Jurkat, Clone E6-1 (cell line): ENCODE measurements around the gene AGAP1.
"Not testable (repeated sequence)": the region's sequence is repeated elsewhere in the genome, so short reads cannot be mapped to it uniquely, and the experiment has no call there.

Experiments used
- DNase-seq: peaks from one replicate; pipeline ENCODE4 v3.0.0-alpha.2; 2011; ENCODE audit warnings: low read depth, low spot score
- H3K4me3 ChIP-seq: 2 replicates; pipeline ENCODE4 v1.5.1; 2011; ENCODE audit warnings: mild to moderate bottlenecking, low read length, control low read depth, moderate library complexity

AGAP1 gene

DNA sequence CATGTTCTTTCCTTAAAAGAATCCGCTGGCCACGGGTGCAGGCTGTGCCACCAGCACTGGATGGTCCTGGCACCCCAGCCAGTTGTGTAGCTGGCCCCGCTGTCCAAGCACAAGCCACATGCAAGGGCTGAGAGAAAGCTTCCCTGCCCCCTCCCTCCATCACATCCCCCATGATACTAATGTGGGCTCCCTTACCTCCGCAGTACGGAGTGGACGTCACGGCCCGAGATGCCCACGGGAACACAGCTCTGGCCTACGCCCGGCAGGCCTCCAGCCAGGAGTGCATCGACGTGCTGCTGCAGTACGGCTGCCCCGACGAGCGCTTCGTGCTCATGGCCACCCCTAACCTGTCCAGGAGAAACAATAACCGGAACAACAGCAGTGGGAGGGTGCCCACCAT lies 629.9 kb downstream of the AGAP1 start:
- no peak for DNase-seq
- H3K4me3 ChIP-seq: no peak overlapping the region

- no peak overlapping the region for H3K4me3 ChIP-seq
- no peak for DNase-seq
Observed at GRCh38 chr2:236124182-236124893, 630.5 kb downstream of the AGAP1 start.

- no peak overlapping the region for H3K4me3 ChIP-seq
- DNase-seq: no peak
Observed at GRCh38 chr2:236125541-236125940, 631.7 kb downstream of the AGAP1 start.

GRCh38 chr2:236127010-236127409 lies 633.2 kb downstream of the AGAP1 start:
- no peak overlapping the region for H3K4me3 ChIP-seq
- DNase-seq: no peak

DNA sequence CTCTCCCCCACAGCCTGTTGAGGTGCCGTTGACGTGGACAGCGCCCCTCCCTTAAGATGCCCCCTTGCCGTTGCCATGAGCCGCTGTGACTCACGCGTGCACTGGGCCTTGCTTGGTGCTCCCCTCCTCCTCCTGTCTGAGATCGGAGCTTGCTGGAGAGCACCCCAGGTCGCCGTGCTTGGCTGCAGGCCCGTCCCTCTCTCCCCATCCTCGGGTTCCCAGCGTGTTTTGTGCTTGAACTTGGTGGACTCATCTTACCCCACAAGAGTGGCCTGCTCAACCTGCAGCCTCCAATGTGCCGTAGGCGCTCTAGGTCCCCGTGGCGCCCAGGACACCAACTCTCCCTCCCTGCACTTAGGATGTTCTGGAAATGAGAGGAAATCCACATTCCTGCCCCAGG lies 634.5 kb downstream of the AGAP1 start:
- no peak for DNase-seq

GRCh38 chr2:236129935-236130334 lies 636.1 kb downstream of the AGAP1 start:
- no peak for DNase-seq
- no peak overlapping the region for H3K4me3 ChIP-seq

More for the DNA sequence above, 634.5 kb downstream of the AGAP1 start:
- H3K4me3 ChIP-seq: no peak overlapping the region

DNA sequence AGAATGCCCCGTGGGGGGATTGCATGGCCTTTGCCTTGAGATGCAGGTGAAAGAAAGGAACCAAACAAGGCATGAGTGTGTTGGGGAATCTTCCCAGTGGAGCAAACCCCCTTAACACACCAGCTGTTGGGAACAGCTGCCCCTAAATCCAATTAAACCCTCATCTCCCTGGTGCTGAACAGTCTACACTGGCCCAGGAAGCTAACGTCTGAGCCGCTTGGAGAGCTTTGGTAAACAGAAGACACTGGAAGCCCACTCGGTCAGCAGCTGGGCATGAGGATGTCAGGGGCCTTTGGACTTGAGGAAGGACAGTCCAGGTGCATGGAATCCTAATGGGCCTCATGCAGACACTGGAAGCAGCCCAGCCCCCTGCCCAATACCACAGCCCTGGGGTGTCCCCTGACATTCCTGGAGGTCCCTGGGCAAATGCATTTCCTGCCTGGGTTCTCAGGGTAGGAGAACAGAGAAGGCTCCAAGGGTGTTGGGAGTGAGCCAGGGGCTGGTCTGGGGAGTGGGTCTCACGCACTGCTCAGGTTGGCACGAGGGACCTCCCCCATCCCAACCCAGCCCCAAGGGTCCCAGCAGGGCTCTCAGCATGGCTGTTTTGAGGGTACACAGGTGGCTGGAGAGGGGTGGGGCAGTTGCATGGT lies 636.6 kb downstream of the AGAP1 start:
- DNase-seq: no peak
- H3K4me3 ChIP-seq: no peak overlapping the region

GRCh38 chr2:236131073-236131692 lies 637.3 kb downstream of the AGAP1 start:
- no peak for DNase-seq
- no peak overlapping the region for H3K4me3 ChIP-seq

DNA sequence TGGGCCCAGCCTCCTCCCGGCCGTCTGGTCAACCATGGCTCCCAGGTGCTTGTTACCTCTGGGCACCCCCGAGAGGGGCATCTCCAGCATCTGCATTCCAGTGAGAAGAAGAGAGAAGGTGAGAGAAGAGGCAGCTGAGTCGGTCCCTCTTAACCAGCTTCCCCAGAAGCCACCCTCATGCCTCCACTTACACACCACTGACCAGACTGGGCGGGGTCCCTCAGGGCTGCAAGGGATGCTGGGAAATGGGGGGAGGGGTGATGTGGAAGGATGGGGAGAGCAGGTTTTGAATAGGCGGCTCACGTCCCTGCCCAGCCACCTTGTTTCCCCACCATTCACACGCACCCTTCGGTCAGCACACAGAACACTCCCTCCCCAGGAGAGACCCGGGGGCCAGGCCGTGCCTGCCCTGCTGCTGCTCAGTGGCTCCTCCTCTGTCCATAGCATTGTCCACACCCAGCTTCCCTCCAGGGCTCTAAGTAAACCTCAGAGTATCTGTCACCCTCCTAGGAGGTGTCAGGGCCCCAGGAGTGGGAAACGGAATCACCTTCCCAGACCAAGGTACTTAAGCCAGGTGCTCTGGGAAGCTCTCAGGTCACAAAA lies 639.7 kb downstream of the AGAP1 start:
- no peak for DNase-seq
- H3K4me3 ChIP-seq: no peak overlapping the region

DNA sequence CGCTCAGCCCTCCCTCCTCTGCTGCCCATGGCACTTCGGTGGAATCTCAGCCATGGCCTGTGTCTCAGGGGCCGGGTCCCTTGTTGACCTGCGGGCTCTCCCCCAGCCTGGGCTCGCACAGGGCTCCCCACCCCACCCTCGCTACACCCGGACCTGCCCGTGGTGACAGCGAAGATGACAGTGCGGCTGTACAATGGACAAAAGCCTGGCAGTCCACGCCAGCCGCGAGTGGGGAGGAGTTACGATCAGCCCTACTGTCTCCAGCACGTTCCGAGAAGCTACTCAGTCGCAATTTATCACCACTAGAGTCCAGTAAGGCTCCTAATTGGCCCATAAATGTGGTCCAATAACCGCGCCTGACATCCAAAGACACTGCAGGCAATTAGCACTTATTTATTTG lies 642.7 kb downstream of the AGAP1 start:
- no peak for DNase-seq
- no peak overlapping the region for H3K4me3 ChIP-seq

DNA sequence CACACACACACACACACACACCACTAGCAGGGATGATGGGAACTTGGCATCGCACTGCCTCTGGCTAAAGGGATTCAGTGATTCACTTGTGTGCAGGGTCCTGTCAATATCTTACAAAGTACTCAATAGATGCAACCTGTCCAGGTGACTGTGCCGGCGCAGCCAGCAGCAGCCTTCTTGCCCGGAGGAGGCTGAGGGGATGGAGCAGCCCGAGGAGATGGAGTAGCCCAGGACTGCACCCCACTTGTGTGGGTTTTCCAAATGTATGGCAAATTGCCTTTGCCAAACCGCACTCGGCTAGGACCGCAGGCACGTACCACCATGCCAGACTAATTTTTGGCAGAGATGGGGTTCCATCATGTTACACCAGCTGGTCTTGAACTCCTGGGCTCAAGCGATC lies 643.2 kb downstream of the AGAP1 start:
- DNase-seq: no peak
- no peak overlapping the region for H3K4me3 ChIP-seq

- not testable (repeated sequence) for H3K4me3 ChIP-seq, DNase-seq
Observed at GRCh38 chr2:236141616-236142015, 647.8 kb downstream of the AGAP1 start.

DNA sequence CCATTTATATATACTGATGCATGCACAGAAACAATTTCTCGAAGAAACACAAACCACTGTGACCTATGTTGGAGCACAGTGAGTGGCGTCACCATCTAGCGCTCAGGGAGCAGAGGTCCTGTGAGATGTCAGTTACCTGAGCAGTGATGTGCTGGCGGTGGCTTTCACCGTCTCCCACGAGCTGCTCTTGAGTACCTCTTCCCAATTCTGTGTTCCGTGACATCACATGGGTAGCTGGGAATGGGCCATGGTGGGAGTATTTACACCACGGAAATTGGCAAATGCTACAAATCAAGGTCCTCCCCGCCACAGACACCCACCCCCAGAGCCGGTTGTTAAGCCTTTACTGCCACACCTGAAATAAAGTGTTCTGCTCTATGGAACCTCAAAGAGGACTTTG lies 650.0 kb downstream of the AGAP1 start:
- no peak for DNase-seq
- H3K4me3 ChIP-seq: no peak overlapping the region

GRCh38 chr2:236146436-236146835 lies 652.6 kb downstream of the AGAP1 start:
- no peak for DNase-seq
- H3K4me3 ChIP-seq: no peak overlapping the region

DNA sequence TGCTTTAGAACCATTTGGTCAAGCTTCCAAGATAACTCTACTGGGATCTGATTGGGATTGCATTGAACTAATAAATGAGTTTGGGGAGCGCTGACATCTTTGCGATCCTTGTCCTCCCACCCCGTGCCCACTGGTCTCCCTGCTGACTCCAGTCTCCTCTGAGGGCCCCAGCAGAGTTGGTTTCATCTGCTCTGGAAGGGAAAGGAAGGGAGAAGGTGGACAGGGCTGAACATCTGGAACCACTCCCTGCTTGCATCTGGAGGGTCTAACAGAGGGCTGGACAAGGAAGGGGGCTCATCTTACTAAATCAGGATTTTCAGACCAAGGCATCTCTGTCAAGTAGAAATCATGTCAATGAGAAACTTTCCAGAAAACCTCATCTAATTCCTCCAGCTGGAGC lies 661.6 kb downstream of the AGAP1 start:
- no peak for DNase-seq
- H3K4me3 ChIP-seq: no peak overlapping the region

DNA sequence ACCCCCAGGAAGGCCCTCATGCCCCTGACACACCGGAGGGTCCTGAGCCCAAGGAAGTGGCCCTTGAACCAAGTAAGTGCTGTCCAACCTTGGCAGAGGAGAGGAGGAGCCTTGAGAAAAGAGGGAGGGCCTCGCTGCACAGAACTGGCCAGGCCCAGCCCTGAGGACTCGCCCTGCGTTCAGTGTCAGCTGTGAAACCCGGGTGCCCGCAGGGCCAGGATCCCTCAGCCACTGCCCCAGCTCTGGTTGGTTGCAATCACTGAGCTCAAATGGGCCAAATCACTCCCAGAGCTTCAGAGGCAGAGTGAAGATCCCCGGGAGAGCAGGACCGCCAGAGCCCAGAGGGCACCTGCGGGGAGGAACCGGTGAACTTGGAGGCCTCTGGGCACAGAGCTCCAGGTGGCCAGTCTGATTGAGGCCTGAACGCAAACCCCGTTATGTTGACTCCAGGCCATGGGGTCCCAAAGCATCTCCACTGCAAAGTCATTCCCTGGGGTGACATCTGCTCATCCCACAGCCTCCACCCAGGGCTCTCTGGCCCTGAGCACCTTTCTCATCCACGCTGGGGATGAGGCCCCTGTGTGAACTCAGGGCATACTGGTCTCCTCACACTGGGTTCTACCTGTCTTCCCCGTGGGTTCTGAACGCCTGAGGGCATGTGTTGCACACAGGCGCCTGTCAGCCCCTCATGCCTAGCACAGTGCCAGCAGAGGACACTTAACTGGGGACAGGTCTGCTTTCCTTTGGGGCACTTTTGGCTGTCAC lies 662.4 kb downstream of the AGAP1 start:
- DNase-seq: no peak
- H3K4me3 ChIP-seq: no peak overlapping the region

GRCh38 chr2:236156860-236157194 lies 663.0 kb downstream of the AGAP1 start:
- no peak for DNase-seq
- H3K4me3 ChIP-seq: no peak overlapping the region

- no peak for DNase-seq
- H3K4me3 ChIP-seq: no peak overlapping the region
Observed at GRCh38 chr2:236157366-236157765, 663.5 kb downstream of the AGAP1 start.

DNA sequence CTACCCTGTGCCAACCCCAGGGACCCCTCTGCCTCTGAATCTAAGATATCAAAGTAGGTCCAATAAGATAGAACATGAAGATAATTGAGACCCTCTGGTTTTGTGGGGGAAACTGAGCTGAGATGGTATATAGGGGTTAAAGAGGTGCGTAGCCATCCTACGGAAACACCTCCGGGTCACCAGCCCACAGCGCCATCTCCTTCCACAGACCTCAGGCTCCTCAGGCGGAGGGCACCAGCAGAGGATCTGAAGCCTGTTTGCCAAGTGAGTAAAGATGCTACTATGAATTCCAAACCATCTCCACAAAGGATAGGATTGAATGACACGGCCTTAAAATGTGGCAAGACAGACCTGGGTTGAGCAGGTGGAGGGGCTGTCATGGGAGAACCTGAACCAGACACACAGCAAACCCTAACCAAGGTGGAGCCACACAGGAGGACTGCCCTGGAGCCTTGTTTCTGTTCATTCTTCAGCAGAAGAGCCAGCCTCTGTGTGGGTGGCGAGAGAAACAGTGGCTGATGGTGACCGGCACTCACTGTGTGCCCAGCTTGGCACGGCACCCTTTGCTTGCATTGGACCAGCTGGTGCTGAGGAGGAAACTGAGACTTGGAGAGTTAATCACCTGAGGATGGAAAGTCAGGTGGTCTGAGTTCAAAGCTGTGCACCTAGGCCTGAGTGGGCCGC lies 664.1 kb downstream of the AGAP1 start:
- no peak overlapping the region for H3K4me3 ChIP-seq

More for the DNA sequence above, 664.1 kb downstream of the AGAP1 start:
- DNase-seq: no peak
